Activated T-cell treated with anti-CD3 and anti-CD28 coated beads for 4 hours (primary cell): ENCODE measurements around the gene CASP5.
A peak's percentile ranks its signal among the peaks of the same experiment; 100 is the strongest.
"Not testable (repeated sequence)": the region's sequence is repeated elsewhere in the genome, so short reads cannot be mapped to it uniquely, and the experiment has no call there.

ENCODE experiments used
- DNase-seq: peaks from one replicate; pipeline ENCODE4 v3.0.0-alpha.2; 2020

CASP5 gene

DNA sequence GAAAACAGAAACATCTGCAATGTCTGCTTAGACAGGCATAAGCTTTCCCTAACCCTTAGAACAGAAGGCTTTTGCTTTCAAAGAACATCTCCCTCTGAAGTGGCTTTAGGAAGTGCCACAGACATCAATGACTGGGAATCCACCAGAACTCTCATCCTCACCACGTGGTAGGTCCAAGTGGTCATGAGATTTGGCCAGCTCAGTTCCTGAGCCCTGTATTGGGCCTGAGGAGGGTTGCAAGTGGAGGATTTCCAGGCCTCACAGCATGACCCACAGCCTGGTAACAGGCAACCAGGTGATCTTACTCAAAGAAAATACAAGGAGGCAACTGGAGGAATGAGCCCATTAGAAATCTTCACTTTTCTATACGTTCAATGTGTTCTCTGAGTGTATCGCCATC lies 10.4 kb upstream of the CASP5 start:
- DNase-seq = no peak

GRCh38 chr11:105032495-105032894 lies 9.5 kb upstream of the CASP5 start:
- no peak for DNase-seq

DNA sequence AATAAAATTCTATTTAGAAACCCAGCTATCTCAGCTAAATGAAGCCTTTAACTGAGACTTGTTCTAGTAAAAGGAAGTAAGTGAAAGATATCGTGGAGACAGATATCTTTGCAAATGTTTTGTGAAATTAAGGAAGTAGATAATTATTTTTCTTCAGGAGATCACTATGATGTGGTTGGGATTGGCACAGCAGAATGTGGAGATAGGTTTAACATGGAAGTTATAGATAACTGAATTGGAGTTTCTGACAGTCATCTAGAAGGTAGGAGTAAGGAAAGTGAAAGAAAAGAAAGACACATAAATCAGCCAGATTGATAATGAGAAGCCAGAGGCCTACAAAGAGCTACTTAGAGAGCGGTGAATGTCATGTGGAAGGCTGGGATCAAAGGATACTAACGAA lies 4.7 kb upstream of the CASP5 start:
- DNase-seq = no peak

GRCh38 chr11:105024394-105024793 lies 1.4 kb upstream of the CASP5 start:
- no peak for DNase-seq

DNA sequence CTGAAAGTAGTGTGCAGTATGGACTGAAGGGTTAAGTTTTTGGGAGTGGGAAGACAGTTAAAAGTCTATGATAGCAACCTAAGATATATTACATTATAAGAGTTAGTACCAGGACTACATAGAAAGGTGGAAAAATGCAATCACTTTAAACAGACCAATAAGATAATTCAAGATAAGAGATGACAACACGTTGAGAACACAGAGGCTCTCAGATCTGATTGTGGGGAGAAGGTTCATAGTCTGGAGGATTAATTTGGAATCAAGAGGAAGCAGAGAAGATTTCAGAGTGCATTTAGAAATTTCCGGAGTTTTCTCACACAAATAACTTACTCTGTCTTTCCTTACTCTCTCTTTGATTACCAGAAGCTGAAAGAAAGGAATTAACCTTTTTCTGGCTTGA lies 441 bp downstream of the CASP5 start:
- no peak for DNase-seq

- no peak for DNase-seq
Measured at GRCh38 chr11:105007463-105007862, 15.5 kb downstream of the CASP5 start.

- DNase-seq = no peak
Measured at GRCh38 chr11:105005451-105005845, 17.5 kb downstream of the CASP5 start.

DNA sequence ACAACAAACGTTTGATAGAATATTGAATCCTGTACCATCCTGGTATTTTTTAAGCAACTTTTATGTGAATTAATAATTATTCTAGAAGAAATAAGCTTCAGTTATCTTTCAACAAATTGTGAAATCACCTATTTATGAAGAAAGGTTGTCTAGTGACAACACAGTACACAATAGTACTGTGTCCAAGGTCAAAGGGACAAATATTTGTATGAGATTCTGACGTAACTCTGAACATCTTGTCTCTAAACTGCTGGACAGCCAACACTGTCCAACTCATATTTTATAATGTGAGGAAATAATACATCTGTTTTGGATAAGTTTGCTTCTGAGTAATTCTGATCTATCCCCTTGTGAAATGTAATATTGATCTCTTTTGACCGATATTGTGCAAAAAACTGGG lies 18.9 kb downstream of the CASP5 start:
- DNase-seq = no peak

DNA sequence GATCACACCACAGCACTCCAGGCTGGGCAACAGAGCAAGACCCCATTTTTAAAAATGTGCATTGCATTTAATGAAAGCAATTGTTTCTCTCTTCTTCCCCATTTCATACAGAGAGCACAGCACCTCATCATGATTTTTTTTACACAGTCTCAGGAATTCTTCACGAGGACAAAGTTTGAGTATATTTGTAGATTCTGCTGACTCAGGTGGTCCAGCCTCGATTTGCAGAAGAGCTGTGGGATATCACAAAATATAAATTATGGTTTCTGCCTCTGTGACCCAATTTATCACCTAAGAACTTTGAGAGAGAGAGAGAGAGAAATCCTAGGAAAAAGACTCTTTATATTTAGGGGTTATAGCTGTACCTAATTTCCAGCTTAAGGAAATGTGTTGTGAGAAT lies 19.8 kb downstream of the CASP5 start:
- DNase-seq = no peak

GRCh38 chr11:105000797-105001196 lies 22.2 kb downstream of the CASP5 start:
- peak; percentile 40 for DNase-seq

GRCh38 chr11:105000167-105000566 lies 22.8 kb downstream of the CASP5 start:
- DNase-seq = no peak

GRCh38 chr11:104999721-105000120 lies 23.2 kb downstream of the CASP5 start:
- DNase-seq = no peak

- DNase-seq = no peak
Measured at GRCh38 chr11:104997288-104997687, 25.7 kb downstream of the CASP5 start.

GRCh38 chr11:104995001-104995408 lies 28.0 kb downstream of the CASP5 start:
- DNase-seq = no peak

- no peak for DNase-seq
Measured at GRCh38 chr11:104992781-104993180, 30.2 kb downstream of the CASP5 start.

DNA sequence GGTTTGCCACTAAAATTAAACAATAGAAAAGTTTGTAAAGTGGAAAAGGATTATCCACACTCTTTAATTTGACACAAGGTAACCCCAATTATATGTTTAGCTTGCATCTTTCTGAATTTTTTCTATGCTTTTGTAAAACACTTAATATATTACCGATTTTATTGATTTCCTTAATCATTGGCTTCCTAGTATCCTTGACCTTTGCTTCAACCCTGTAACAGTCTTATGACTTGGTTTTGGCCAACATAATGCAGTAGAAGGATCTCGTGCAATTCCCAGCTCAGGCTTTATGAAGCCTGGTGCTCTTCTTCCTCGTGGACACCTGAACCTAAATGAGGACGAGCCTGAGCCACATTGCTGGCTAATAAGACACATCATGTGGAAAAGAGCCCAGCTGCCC lies 31.0 kb downstream of the CASP5 start:
- DNase-seq = no peak

DNA sequence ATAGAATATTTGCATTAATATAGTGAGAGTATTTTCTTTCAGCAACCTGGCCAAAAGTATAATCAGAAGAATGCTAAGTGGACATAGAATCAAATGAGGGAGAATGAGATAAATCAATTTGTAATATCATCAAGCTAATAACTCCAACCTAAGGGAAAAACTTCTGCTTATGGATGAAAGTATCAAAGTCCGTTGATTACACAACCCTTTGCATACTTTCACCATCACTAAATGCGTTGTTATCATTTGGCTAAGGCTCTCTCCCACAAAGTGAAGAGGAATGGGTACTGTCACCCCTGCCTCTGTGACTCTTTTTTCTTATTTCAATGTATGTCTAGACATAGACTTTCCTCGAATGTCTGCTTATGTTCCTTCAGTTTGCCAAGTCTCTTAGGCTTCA lies 38.2 kb downstream of the CASP5 start:
- no peak for DNase-seq

- no peak for DNase-seq
Measured at GRCh38 chr11:104979839-104980238, 43.1 kb downstream of the CASP5 start.

- no peak for DNase-seq
Measured at GRCh38 chr11:104973616-104974015, 49.4 kb downstream of the CASP5 start.

- DNase-seq = not testable (repeated sequence)
Measured at GRCh38 chr11:104972924-104973323, 50.0 kb downstream of the CASP5 start.

DNA sequence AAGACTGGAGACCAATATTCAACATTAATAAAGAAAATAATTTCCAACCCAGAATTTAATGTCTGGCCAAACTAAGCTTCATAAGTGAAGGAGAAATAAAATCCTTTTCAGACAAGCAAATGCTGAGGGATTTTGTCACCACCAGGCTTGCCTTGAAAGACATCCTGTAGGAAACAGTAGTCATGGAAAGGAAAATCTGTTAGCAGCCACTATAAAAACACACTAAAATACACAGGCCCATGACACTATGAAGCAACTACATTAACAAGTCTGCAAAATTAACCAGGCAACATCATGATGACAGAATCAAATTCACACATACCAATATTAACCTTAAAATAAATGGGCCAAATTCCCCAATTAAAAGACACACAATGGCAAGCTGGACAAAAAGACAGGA lies 52.2 kb downstream of the CASP5 start:
- DNase-seq = no peak

GRCh38 chr11:104968856-104969776 lies 53.9 kb downstream of the CASP5 start:
- DNase-seq = no peak

DNA sequence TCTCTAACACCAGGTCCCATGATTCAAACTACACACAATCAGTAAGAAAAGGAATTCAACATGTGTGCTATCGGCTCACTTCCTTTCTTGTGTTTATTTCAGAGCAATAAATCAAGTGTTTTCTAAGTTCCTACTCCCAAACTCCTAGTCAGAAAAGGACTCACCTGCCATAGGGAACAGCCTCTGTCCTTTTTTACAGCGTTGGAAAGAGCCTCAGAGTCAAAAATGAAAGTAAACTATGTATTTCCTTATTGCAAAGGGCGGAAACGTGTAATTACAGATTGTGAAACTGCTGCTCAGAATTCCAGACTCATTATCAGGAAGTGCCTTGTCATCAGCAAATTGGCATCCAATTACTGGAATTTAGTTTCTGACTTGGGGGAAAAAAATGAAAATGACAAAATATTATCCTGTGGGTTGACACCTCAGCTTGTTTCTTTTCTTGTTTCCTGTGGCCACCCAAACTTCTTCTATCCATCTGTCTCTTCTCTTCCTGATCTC lies 54.6 kb downstream of the CASP5 start, which contains the start of gene CASP4:
CASP4 (minus strand) TSS at position 220 of the 501 bp plus-strand sequence; CDS start at position 171, 49 bp downstream.
- DNase-seq = no peak

DNA sequence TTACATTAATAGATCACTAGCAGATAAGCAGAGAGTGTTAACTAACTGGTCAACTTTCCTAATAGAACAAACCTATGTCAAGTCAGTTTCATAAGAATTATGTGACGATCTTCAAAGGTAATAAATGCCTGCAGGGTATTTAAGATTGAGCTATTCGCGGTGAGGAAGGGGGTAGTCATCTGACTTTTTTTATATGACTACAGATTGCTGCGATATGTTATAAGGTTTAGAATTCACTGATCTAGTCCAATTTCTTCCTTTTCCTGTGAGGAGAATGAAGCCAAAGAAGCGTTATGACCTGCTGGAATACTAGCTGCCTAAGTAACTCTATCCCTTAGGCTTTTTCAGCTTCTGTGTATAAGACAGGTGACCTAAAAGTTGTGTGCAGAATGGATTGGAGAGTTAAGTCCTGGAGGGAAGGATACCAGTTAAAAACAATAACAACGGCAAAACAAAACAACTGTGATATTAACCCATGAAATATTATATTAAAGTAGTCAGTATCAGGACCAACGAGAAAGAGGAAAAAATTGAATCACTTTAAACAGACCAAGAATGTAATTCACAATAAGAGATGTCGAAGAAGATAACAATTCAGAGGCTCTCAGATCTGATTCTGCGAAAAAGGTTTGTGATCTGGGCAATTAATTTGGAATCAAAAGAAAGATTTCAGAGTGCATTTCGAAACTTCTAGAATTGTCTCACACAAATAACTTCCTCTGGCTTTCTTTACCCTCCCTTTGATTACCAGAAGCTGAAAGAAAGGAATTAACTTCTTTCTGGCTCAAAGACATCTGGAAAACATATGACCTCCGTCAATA lies 55.2 kb downstream of the CASP5 start:
- no peak for DNase-seq
